ENCODE data around the gene NR5A2.
A peak's percentile ranks its signal among the peaks of the same experiment; 100 is the strongest.

NR5A2 gene

GRCh38 chr1:200173097-200173618, 145.6 kb downstream of the NR5A2 start:
- Histone ChIP-seq H3K9ac (ENCODE audit: low read depth, low read length) (no peak overlapping the region), H3K4me2 (ENCODE audit: low read length) (peak overlapping the region; percentile 19), H3K36me3 (ENCODE audit: insufficient read depth, low read length) (no peaks in the 10 kb centered on the region), H3K9me3 (replicated peaks; ENCODE audit: low read length) (no peaks in the 10 kb centered on the region), H3K27me3 (ENCODE audit: control insufficient read depth, insufficient read depth, low read length) (no peaks in the 10 kb centered on the region), H3K4me3 (ENCODE audit: low read length) (no peak overlapping the region), H3K4me1 (ENCODE audit: control insufficient read depth, insufficient read depth, low read length) (peaks cover 18% of the 10 kb centered on the region)

GRCh38 chr1:200174525-200175295, 147.2 kb downstream of the NR5A2 start:
- H3K4me3 ChIP-seq (ENCODE audit: low read length) = no peak overlapping the region
- no peaks in the 10 kb centered on the region for H3K9me3 ChIP-seq (replicated peaks; ENCODE audit: low read length)
- no peaks in the 10 kb centered on the region for H3K36me3 ChIP-seq (ENCODE audit: insufficient read depth, low read length)
- no peak overlapping the region for H3K4me2 ChIP-seq (ENCODE audit: low read length)
- H3K4me1 ChIP-seq (ENCODE audit: control insufficient read depth, insufficient read depth, low read length) = peaks cover 34% of the 10 kb centered on the region
- H3K27me3 ChIP-seq (ENCODE audit: control insufficient read depth, insufficient read depth, low read length) = no peaks in the 10 kb centered on the region
- no peak overlapping the region for H3K9ac ChIP-seq (ENCODE audit: low read depth, low read length)

- no peak overlapping the region for H3K4me2 ChIP-seq (ENCODE audit: low read length)
- no peak overlapping the region for H3K9ac ChIP-seq (ENCODE audit: low read depth, low read length)
- H3K4me1 ChIP-seq (ENCODE audit: control insufficient read depth, insufficient read depth, low read length) = peaks cover 49% of the 10 kb centered on the region
- H3K4me3 ChIP-seq (ENCODE audit: low read length) = no peak overlapping the region
- H3K36me3 ChIP-seq (ENCODE audit: insufficient read depth, low read length) = no peaks in the 10 kb centered on the region
- no peaks in the 10 kb centered on the region for H3K9me3 ChIP-seq (replicated peaks; ENCODE audit: low read length)
- no peaks in the 10 kb centered on the region for H3K27me3 ChIP-seq (ENCODE audit: control insufficient read depth, insufficient read depth, low read length)
These were observed 148.7 kb downstream of the NR5A2 start for GRCh38 chr1:200176181-200176580.

- no peak overlapping the region for H3K9ac ChIP-seq (ENCODE audit: low read depth, low read length)
- H3K4me2 ChIP-seq (ENCODE audit: low read length) = no peak overlapping the region
- H3K4me1 ChIP-seq (ENCODE audit: control insufficient read depth, insufficient read depth, low read length) = peaks cover 49% of the 10 kb centered on the region
- H3K4me3 ChIP-seq (ENCODE audit: low read length) = no peak overlapping the region
- no peaks in the 10 kb centered on the region for H3K36me3 ChIP-seq (ENCODE audit: insufficient read depth, low read length)
- H3K9me3 ChIP-seq (replicated peaks; ENCODE audit: low read length) = no peaks in the 10 kb centered on the region
- H3K27me3 ChIP-seq (ENCODE audit: control insufficient read depth, insufficient read depth, low read length) = no peaks in the 10 kb centered on the region
These were observed 149.3 kb downstream of the NR5A2 start for GRCh38 chr1:200176798-200177197.

- H3K9me3 ChIP-seq (replicated peaks; ENCODE audit: low read length) = no peaks in the 10 kb centered on the region
- no peak overlapping the region for H3K9ac ChIP-seq (ENCODE audit: low read depth, low read length)
- no peaks in the 10 kb centered on the region for H3K27me3 ChIP-seq (ENCODE audit: control insufficient read depth, insufficient read depth, low read length)
- H3K4me1 ChIP-seq (ENCODE audit: control insufficient read depth, insufficient read depth, low read length) = peaks cover 34% of the 10 kb centered on the region
- no peak overlapping the region for H3K4me3 ChIP-seq (ENCODE audit: low read length)
- H3K36me3 ChIP-seq (ENCODE audit: insufficient read depth, low read length) = no peaks in the 10 kb centered on the region
- no peak overlapping the region for H3K4me2 ChIP-seq (ENCODE audit: low read length)
These were observed 150.8 kb downstream of the NR5A2 start for GRCh38 chr1:200178340-200178739.

GRCh38 chr1:200179126-200179780, 151.7 kb downstream of the NR5A2 start:
- Histone ChIP-seq H3K4me2 (ENCODE audit: low read length) (peak overlapping the region; percentile 38), H3K27me3 (ENCODE audit: control insufficient read depth, insufficient read depth, low read length) (no peaks in the 10 kb centered on the region), H3K4me1 (ENCODE audit: control insufficient read depth, insufficient read depth, low read length) (peaks cover 38% of the 10 kb centered on the region), H3K36me3 (ENCODE audit: insufficient read depth, low read length) (no peaks in the 10 kb centered on the region), H3K9ac (ENCODE audit: low read depth, low read length) (no peak overlapping the region), H3K9me3 (replicated peaks; ENCODE audit: low read length) (no peaks in the 10 kb centered on the region), H3K4me3 (ENCODE audit: low read length) (no peak overlapping the region)

- H3K36me3 ChIP-seq (ENCODE audit: insufficient read depth, low read length) = no peaks in the 10 kb centered on the region
- no peaks in the 10 kb centered on the region for H3K27me3 ChIP-seq (ENCODE audit: control insufficient read depth, insufficient read depth, low read length)
- H3K9ac ChIP-seq (ENCODE audit: low read depth, low read length) = peak overlapping the region; percentile 15
- peaks cover 43% of the 10 kb centered on the region for H3K4me1 ChIP-seq (ENCODE audit: control insufficient read depth, insufficient read depth, low read length)
- peak overlapping the region; percentile 38 for H3K4me2 ChIP-seq (ENCODE audit: low read length)
- H3K4me3 ChIP-seq (ENCODE audit: low read length) = no peak overlapping the region
- H3K9me3 ChIP-seq (replicated peaks; ENCODE audit: low read length) = no peaks in the 10 kb centered on the region
These were observed 152.3 kb downstream of the NR5A2 start for GRCh38 chr1:200179781-200180160.

GRCh38 chr1:200180821-200181220, 153.3 kb downstream of the NR5A2 start:
- no peak overlapping the region for H3K4me3 ChIP-seq (ENCODE audit: low read length)
- H3K4me1 ChIP-seq (ENCODE audit: control insufficient read depth, insufficient read depth, low read length) = peaks cover 44% of the 10 kb centered on the region
- H3K27me3 ChIP-seq (ENCODE audit: control insufficient read depth, insufficient read depth, low read length) = no peaks in the 10 kb centered on the region
- H3K9me3 ChIP-seq (replicated peaks; ENCODE audit: low read length) = no peaks in the 10 kb centered on the region
- no peak overlapping the region for H3K9ac ChIP-seq (ENCODE audit: low read depth, low read length)
- no peak overlapping the region for H3K4me2 ChIP-seq (ENCODE audit: low read length)
- no peaks in the 10 kb centered on the region for H3K36me3 ChIP-seq (ENCODE audit: insufficient read depth, low read length)

GRCh38 chr1:200181861-200182260, 154.4 kb downstream of the NR5A2 start:
- peaks cover 44% of the 10 kb centered on the region for H3K4me1 ChIP-seq (ENCODE audit: control insufficient read depth, insufficient read depth, low read length)

GRCh38 chr1:200182701-200183100, 155.2 kb downstream of the NR5A2 start:
- H3K9me3 ChIP-seq (replicated peaks; ENCODE audit: low read length) = no peaks in the 10 kb centered on the region
- peaks cover 44% of the 10 kb centered on the region for H3K4me1 ChIP-seq (ENCODE audit: control insufficient read depth, insufficient read depth, low read length)
- H3K27me3 ChIP-seq (ENCODE audit: control insufficient read depth, insufficient read depth, low read length) = no peaks in the 10 kb centered on the region
- no peak overlapping the region for H3K4me3 ChIP-seq (ENCODE audit: low read length)
- no peak overlapping the region for H3K4me2 ChIP-seq (ENCODE audit: low read length)
- no peaks in the 10 kb centered on the region for H3K36me3 ChIP-seq (ENCODE audit: insufficient read depth, low read length)
- H3K9ac ChIP-seq (ENCODE audit: low read depth, low read length) = no peak overlapping the region

More at GRCh38 chr1:200181861-200182260, 154.4 kb downstream of the NR5A2 start:
- Histone ChIP-seq H3K9me3 (replicated peaks; ENCODE audit: low read length) (no peaks in the 10 kb centered on the region), H3K4me2 (ENCODE audit: low read length) (no peak overlapping the region), H3K9ac (ENCODE audit: low read depth, low read length) (no peak overlapping the region), H3K36me3 (ENCODE audit: insufficient read depth, low read length) (no peaks in the 10 kb centered on the region), H3K4me3 (ENCODE audit: low read length) (no peak overlapping the region), H3K27me3 (ENCODE audit: control insufficient read depth, insufficient read depth, low read length) (no peaks in the 10 kb centered on the region)

- Histone ChIP-seq H3K4me1 (ENCODE audit: control insufficient read depth, insufficient read depth, low read length) (peaks cover 38% of the 10 kb centered on the region), H3K36me3 (ENCODE audit: insufficient read depth, low read length) (no peaks in the 10 kb centered on the region), H3K4me3 (ENCODE audit: low read length) (no peak overlapping the region), H3K4me2 (ENCODE audit: low read length) (peak overlapping the region; percentile 23), H3K27me3 (ENCODE audit: control insufficient read depth, insufficient read depth, low read length) (no peaks in the 10 kb centered on the region), H3K9ac (ENCODE audit: low read depth, low read length) (peak overlapping the region; percentile 8), H3K9me3 (replicated peaks; ENCODE audit: low read length) (no peaks in the 10 kb centered on the region)
These were observed 156.1 kb downstream of the NR5A2 start for GRCh38 chr1:200183637-200184036.
